HL-60 (cell line): ENCODE measurements around the gene ITGA7.

Source experiments
- DNase-seq, 2 experiments: peaks; one replicate each; pipeline ENCODE4 v3.0.0-alpha.2; 2010 to 2020; ENCODE audit warnings: low read depth in 1 of 2, low spot score in 1 of 2
- H3K27ac ChIP-seq: fragments of 250-450 bp; sonication (Bioruptor Pico); replicated peaks from 2 replicates; pipeline ENCODE4 v1.5.1; 2020; ENCODE audit warnings: mild to moderate bottlenecking, moderate library complexity
- H3K27me3 ChIP-seq: fragments of 250-450 bp; sonication (Bioruptor Pico); 2 replicates; pipeline ENCODE4 v1.5.1; 2021; ENCODE audit warnings: mild to moderate bottlenecking, moderate library complexity; ENCODE audit not compliant: insufficient read depth, poor library complexity, severe bottlenecking
- H3K4me3 ChIP-seq: replicated peaks from 2 replicates; pipeline ENCODE4 v1.5.1; 2011; ENCODE audit warnings: mild to moderate bottlenecking, control low read depth, low read length; ENCODE audit not compliant: insufficient read depth
- GABPA ChIP-seq: IDR thresholded peaks from 2 replicates; pipeline ENCODE4 v1.6.1; 2012; ENCODE audit warnings: low read depth
- POLR2AphosphoS5 ChIP-seq: IDR thresholded peaks from 2 replicates; pipeline ENCODE4 v1.6.1; 2012; ENCODE audit warnings: low read depth
- SPI1 ChIP-seq: IDR thresholded peaks from 2 replicates; pipeline ENCODE4 v1.6.1; 2012; ENCODE audit warnings: low read depth, mild to moderate bottlenecking, borderline replicate concordance
- TF ChIP-seq, protein P1 (sequence below): IDR thresholded peaks from one replicate; pipeline ENCODE4 v1.5.1; 2011; ENCODE audit warnings: low read length, control low read depth, inconsistent platforms; ENCODE audit not compliant: insufficient read depth
- TF ChIP-seq, protein P2 (sequence below): IDR thresholded peaks from 2 replicates; pipeline ENCODE4 v1.6.1; 2012; ENCODE audit warnings: low read depth; ENCODE audit not compliant: insufficient replicate concordance

The ITGA7 gene

DNA sequence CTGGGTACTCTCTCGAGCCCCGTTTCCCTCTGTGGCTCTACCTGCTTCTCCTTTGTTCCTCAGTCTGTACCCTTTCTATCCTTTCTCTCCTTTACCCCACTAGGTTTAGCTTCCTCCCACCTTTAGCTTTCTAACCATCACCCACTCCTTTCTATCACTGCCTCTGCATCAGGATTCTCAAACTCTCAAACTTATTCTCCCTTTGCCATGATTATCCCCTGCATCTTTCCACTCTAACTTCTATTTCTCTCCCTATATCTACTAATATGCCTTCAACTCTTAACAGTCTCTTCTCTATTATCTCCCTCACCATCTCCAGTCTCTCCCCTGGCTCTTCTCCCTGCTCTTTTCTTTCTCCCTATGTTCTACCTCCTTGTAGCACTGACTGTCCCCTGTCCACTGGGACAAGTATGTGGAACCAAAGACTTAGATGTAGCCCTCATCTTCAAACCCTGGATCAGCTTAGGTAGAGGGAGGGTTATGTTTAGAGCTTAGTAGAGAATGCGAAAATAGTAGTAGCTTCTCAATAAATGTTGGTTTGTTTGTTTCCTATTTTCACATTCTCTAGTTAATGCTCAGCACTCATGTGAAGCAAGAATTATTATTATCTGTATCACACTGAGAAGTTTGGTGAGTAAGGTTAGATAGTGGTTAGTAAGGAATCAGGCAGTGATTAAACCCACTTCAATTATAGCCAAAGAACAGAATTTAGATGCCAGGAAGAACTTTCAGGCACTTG is 38.6 kb upstream of the ITGA7 start:
- TF ChIP-seq, protein P1, sequence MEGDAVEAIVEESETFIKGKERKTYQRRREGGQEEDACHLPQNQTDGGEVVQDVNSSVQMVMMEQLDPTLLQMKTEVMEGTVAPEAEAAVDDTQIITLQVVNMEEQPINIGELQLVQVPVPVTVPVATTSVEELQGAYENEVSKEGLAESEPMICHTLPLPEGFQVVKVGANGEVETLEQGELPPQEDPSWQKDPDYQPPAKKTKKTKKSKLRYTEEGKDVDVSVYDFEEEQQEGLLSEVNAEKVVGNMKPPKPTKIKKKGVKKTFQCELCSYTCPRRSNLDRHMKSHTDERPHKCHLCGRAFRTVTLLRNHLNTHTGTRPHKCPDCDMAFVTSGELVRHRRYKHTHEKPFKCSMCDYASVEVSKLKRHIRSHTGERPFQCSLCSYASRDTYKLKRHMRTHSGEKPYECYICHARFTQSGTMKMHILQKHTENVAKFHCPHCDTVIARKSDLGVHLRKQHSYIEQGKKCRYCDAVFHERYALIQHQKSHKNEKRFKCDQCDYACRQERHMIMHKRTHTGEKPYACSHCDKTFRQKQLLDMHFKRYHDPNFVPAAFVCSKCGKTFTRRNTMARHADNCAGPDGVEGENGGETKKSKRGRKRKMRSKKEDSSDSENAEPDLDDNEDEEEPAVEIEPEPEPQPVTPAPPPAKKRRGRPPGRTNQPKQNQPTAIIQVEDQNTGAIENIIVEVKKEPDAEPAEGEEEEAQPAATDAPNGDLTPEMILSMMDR: no peak
- no peak for TF ChIP-seq GABPA
- no peak for TF ChIP-seq SPI1
- TF ChIP-seq POLR2AphosphoS5: no peak
- TF ChIP-seq, protein P2, sequence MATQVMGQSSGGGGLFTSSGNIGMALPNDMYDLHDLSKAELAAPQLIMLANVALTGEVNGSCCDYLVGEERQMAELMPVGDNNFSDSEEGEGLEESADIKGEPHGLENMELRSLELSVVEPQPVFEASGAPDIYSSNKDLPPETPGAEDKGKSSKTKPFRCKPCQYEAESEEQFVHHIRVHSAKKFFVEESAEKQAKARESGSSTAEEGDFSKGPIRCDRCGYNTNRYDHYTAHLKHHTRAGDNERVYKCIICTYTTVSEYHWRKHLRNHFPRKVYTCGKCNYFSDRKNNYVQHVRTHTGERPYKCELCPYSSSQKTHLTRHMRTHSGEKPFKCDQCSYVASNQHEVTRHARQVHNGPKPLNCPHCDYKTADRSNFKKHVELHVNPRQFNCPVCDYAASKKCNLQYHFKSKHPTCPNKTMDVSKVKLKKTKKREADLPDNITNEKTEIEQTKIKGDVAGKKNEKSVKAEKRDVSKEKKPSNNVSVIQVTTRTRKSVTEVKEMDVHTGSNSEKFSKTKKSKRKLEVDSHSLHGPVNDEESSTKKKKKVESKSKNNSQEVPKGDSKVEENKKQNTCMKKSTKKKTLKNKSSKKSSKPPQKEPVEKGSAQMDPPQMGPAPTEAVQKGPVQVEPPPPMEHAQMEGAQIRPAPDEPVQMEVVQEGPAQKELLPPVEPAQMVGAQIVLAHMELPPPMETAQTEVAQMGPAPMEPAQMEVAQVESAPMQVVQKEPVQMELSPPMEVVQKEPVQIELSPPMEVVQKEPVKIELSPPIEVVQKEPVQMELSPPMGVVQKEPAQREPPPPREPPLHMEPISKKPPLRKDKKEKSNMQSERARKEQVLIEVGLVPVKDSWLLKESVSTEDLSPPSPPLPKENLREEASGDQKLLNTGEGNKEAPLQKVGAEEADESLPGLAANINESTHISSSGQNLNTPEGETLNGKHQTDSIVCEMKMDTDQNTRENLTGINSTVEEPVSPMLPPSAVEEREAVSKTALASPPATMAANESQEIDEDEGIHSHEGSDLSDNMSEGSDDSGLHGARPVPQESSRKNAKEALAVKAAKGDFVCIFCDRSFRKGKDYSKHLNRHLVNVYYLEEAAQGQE: no peak
- H3K4me3 ChIP-seq: no peak overlapping the region
- H3K27me3 ChIP-seq: peaks cover 6% of the 10 kb centered on the region
- H3K27ac ChIP-seq: no peak overlapping the region
- DNase-seq: no peak

DNA sequence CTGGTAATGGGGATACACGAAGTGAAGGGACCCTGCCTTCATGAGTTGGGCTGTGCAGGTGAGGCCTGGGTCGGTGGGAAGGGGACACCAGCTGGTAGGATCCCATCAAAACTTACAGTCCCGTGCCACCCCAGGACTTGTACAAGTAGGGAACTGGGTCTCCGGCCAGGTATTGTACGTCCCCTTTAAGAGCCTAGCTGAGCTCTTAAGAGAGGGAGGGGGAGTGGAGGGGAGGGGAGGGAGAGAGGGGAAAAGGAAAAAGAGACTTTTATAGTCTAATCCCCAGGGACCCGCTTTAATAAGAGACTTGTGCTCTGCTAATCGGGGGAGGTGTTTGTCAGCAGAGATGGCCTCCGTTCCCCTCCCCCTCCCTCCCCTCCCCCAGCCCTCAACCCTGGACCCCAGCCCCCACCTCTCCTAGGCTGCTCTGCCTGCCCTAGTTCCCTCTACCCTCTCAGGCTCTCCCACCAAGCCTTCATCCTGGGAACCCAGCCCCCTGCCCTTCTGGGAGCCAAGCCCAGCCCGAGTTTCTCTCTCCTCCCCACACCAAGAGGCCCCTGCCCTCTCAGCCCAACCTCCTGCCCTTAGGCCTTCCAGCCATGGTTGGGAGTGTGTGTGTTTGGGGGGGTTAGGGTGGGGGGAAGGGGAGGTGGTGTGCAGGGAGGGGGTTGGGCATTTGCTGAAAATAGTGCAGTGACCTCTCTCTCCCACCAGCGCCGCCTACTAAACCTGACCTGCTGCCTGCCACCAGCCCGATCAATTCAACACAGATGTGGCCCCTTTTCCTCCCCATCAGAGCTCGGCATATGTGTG is 37.9 kb upstream of the ITGA7 start:
- Histone ChIP-seq H3K27me3 (peaks cover 6% of the 10 kb centered on the region), H3K27ac (no peak overlapping the region), H3K4me3 (no peak overlapping the region)
- DNase-seq: no peak
- TF ChIP-seq, protein P1: no peak
- TF ChIP-seq POLR2AphosphoS5 (no peak), SPI1 (no peak), GABPA (no peak)
- TF ChIP-seq, protein P2: no peak

DNA sequence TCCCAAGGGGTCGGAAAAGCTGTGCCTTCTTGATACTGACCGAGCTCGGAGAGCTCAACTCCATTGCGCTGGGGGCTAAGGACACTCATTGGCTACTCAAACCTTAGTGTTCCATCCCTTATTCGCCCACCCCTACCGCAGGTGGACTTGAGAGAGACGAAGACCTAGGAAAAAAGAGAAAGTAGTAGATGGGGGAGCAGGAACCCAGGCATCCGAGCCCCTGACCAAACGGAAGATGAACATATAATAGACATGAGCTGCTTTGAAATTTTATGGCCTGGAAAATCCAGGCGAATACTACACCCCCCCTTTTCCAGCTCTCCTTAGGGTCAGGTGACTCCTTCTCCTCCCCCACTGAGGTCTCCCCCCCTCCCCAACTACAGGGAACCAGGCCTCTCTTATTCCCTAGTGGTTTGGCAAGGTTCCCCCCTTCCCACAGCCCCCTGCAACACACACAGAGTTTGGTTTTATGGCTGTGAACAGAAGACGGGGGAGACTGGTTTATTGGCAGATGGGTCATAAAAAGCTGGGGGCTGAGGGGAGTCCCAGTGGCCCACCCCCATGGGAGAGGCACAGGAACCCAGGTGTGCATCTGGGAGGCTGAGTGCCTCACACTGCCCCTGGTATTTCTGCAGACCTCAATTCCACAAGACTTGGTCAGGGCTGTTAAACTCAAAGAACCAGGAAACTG is 36.8 kb upstream of the ITGA7 start:
- H3K27ac ChIP-seq: no peak overlapping the region
- peak overlapping the region; percentile 72 for H3K4me3 ChIP-seq
- TF ChIP-seq, protein P2: no peak
- TF ChIP-seq SPI1: no peak
- TF ChIP-seq POLR2AphosphoS5: no peak
- TF ChIP-seq, protein P1: no peak
- peaks cover 6% of the 10 kb centered on the region for H3K27me3 ChIP-seq
- no peak for DNase-seq
